Fibroblast of gingiva (primary cell): Measurements from ENCODE around the gene OLFML2B.
A peak's percentile ranks its signal among the peaks of the same experiment; 100 is the strongest.
"Not testable (repeated sequence)": the region's sequence is repeated elsewhere in the genome, so short reads cannot be mapped to it uniquely, and the experiment has no call there.

Source experiments
- DNase-seq: peaks from one replicate; pipeline ENCODE4 v3.0.0-alpha.2; 2011; ENCODE audit warnings: low read depth

Gene OLFML2B

DNA sequence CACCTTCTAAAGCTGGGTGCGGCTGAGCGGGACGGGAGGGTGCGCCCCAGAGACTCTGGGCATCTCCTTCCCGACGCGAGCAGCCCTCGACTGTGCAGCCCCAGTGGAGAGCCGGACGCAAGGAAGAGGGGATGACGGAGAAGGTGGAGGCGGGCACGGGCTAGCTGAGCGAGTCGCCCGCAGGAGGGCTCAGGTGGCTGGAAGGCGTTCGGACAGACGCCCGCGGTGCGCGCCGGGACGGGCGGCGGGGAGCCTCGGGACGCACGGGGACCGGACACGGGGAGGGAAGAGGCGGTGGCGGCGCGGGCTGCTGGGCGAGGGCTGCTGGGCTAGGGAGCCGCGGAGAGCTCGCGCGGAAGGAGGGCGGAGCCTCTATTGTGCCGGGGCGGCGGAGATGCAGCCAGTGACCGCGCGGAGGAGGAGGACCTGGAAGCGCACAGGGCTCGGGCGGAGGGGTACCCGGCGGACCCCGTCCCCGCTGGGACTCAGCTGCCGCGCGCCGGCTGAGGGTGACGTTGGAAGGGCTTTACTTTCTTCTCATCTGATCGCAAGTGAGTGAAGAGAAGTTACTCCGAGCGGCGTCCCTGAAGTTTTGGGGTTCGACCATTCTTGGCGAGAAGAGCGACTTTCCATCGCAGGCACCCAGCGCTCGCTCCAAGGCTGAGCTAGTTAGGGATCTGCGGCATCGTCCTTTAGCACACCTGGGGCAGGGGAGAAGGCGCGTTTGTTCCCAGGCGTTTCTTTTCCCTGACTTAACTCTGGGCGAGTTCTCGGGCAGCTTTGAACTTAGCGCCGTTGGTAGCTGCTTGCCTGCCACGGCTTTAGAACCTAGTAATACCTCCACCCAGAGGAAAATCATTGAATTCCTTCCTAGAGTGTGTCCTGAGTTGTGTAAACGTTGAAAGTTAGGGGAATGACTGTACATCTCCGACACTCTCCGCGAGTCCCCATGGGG lies at the start of gene OLFML2B:
OLFML2B (minus strand) TSS at position 323 of the 955 bp plus-strand sequence. CDS start 439 bp downstream, outside the sequence.
- DNase-seq: peak; percentile 75

DNA sequence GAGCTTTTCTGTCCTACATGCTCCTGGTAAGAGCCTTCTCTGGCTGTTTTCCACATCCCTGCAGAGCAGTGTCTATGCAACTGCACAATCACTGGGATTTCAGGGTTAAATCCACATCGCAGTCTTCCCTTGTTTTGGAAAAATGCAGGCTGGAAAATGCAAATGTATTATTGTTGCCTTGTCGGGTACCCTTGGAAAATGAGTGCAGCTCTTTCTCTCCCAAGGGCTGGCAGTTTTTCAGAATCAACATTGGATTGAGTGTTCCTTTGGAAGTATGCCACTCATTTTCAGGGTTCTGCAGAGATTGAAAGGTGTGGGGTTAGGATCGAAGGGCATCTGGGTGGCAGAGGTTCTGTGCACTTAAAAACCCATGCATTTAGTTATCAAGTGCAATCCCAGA lies 49.1 kb upstream of the OLFML2B start:
- DNase-seq: no peak

DNA sequence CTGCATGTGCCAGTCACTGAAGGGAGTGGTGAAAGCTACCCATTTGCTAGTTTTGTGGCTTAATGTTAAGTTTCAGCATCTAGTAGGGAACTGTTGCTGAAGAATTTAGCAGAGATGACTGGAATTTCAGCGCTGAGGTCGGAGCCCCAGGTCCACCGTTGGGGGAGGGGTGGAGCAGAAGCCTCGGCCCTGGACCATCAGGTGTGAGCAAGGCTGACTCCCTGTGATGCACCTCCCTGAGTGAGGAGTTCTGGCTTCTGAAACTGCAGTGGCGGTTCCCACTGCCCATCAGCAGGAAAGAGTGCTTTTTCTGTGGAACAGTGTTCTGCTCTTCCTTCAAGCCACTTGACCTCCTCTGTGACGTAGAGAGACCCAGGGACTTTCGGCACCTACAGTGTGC lies 47.2 kb upstream of the OLFML2B start:
- no peak for DNase-seq

DNA sequence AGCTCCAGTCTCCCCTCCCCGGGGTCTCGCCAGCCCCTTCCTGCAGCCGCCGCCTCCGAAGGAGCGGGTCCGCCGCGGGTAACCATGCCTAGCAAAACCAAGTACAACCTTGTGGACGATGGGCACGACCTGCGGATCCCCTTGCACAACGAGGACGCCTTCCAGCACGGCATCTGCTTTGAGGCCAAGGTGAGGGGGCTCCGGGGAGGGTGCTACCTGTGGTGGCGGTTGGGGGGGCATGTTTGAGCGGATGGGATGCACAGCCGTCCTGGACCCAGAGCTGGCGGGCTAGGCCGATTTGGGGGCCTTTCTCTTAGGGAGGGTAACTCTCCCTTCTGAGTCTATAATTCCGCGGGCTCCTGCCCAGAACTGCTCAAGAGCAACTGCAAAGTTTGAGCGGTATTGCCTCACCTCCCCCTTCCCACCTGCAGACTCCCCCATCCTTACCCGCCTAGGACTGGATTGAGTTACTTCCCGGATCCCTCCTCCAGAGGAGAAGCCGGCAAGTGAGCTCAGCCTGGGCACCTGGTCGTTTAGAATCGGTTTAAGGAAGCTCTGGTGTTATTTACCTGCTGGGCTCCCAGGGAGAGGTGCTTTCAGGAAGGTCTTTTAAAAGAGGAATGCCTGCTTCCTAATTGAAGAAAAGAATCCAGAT lies 46.6 kb upstream of the OLFML2B start:
- no peak for DNase-seq

DNA sequence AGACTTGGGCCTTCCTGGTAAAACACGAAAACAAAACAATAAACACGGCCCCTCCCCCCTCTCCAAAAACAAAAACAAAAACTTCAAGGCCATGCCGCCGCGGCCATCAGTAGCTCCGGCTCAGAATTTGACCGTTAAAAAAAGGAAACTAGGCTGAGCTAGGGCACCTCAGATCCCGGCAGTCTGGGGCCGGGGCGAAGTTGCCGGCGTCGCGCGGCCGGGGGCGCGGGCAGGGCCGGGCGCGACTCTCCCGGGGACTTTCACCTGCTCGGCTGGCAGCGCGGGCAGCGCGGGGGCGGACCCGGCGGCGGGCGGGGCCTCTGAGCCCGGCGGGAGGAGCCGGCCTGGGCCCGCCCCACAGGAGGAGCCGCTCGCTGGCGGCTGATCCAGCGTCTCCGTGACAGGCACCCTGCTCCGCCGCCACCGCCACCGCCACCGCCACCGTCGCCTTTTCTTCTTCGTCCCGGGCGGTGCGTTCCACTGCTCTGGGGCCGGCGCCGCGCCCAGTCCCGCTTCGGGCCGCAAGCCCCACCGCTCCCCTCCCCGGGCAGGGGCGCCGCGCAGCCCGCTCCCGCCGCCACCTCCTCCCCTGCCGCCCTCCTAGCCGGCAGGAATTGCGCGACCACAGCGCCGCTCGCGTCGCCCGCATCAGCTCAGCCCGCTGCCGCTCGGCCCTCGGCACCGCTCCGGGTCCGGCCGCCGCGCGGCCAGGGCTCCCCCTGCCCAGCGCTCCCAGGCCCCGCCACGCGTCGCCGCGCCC lies 45.8 kb upstream of the OLFML2B start, which contains the start of gene NOS1AP:
NOS1AP (plus strand) TSS at position 358 of the 760 bp plus-strand sequence. CDS start 487 bp downstream, outside the sequence.
- no peak for DNase-seq

DNA sequence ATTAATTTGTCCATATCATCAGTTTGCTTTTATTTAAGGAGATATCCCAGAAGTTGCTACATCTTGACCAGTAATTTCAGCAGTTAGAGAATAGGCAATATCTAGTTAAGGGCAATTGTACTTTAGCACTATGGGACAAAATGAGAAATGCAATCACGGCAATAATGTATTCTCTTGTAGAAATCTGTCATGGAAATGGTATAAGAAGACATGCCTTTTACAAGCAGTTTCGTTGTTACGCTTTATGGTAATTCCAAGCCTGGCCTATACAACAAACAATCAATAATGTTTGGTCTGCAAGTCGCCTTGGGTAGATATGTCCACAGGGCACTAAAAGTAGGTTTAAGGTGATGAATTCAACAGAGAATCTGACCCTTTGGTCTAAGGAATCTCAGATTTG lies 44.6 kb upstream of the OLFML2B start:
- no peak for DNase-seq

DNA sequence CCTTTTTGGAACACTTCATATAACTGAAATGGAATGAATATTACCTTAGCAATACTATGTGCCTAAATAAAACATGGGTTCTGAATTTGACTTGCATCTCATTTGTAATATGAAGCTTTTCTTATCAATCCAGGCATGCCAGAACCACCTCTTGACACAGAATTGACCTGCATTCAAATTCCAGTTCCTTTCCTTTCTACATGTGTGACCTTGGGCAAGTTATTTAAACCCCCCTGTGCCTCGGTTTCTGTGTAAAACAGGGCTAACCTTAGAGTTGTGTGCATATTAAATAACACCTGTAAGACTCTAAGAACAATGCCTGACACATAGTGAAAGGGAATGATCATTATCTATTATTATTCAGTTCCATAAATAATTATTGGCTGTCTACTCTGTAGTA lies 43.8 kb upstream of the OLFML2B start:
- no peak for DNase-seq

DNA sequence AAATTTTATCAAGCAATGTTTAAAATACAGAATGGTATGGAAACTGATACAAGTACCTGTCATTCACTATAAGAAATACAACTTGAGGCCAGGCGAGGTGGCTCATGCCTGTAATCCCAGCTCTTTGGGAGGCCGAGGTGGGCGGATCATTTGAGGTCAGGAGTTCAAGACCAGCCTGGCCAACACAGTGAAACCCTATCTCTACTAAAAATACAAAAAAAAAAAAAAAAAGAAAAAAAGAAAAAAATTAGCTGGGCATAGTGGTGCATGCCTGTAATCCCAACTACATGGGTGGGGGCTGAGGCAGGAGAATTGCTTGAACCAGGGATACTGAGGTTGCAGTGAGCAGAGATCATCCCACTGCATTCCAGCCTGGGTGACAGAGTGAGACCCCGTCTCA lies 43.2 kb upstream of the OLFML2B start:
- not testable (repeated sequence) for DNase-seq

DNA sequence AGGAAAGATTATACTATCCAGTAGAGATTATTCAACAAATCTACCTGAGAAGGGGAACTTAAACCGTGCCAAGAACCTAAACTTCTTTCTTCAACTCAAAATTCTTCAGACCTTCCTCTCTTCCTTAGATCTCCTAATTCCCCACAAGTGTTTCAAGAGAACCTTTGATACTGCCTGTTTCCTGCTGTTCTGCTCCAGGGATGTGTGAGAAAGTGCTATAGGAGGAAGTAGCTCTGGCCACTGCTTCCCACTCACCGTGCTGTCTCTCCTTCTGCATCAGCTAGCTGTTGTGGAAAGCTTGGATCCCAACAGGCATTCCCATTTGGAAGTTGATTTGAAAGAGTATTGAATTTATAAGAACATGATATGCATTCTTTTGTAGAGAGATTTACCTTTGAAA lies 41.3 kb upstream of the OLFML2B start:
- DNase-seq: no peak

DNA sequence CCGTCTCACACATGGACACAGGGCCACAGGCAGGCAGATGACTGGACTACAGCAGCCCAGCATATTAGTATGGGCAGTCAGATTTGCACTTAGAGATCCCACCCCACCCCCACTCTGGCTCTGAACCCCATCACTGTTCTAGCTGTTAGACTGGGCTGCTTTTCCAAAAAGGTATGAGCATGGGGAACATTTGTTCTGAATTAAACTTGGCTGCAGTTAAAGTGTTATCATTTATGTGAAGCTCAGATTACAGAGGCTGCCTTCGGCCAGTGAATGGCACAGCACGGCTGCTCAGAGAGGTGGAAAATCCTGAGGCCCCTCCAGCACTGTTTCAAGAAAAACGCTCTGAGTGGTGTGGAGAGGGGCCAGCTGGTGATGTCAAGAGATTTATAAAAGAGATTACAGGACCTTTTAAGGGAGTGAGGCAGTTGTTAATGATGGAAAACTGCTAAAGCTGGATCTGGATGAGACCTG lies 38.9 kb upstream of the OLFML2B start:
- DNase-seq: no peak

DNA sequence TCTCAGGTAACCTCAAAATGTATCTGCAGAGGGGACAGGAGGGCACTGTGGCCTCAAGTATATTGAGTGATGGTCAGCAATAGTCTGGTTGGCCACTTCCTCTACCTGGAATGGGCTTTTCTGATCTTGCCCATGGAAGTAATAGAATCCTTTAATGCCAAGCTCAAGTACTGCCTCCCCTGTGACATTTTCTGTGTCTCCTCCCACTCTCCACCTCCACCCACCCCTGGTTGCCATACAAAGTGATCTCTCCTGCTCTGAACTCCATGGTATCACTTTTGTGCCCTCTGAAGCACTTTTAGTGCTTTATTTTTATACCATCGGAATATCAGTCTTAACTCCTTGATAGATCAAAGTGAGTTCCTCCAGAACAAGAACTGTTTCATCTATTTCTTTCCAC lies 36.6 kb upstream of the OLFML2B start:
- no peak for DNase-seq

DNA sequence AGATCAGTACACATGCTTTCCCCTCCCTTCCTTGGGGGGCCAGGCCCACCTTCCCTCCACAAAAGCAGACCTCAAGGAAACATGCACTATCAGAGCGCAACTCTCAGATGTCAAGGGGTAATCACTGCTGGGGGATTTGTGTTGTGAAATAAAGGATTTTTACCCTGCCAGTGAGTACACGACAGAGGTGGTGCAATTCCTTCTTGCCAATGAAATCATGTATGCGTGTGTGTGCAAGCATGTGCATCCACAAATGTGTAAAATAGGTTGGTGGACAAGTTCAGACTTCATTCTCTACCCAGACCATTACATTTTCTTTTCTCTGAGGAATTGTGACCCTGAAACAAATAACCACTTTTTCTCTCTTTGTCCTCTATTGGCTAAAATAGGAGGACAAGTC lies 36.1 kb upstream of the OLFML2B start:
- DNase-seq: no peak

DNA sequence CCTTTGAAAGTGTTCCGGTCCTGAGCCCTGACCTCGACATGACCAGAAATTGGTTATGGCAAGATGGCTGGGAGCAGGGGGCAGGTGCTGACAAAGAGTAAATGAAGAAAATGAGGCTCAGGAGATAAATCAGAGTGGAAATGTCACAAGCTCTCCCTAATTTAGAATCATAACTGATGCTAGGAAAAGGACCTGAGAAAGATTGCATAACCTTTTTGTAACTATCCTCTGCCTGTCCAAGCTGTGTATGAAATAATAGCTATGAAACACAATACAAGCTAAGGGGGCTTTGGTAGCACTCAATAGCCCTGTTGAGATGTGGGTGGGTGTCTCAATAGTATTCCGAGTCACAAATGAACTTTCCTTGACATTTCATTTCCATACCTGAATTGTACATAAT lies 32.9 kb upstream of the OLFML2B start:
- no peak for DNase-seq

DNA sequence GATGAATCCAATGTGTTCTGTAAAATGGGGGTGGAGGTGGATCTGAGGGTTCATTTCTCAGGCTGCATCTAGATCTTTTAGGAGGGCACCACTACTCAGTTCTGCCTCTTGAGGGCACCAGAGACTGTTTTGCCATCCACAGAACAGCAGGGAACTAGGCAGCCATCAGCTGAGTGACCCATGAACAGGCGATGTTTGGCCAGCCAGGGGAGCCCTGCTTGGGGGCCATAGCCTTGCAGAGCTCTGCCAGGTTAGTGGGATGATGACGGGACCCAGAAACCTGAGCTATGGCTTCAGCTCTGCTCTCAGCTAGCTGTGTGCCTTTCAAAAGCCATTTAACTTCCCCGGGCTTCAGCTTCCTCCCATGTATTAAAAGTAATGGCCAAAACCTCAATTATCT lies 32.4 kb upstream of the OLFML2B start:
- DNase-seq: peak; percentile 50

DNA sequence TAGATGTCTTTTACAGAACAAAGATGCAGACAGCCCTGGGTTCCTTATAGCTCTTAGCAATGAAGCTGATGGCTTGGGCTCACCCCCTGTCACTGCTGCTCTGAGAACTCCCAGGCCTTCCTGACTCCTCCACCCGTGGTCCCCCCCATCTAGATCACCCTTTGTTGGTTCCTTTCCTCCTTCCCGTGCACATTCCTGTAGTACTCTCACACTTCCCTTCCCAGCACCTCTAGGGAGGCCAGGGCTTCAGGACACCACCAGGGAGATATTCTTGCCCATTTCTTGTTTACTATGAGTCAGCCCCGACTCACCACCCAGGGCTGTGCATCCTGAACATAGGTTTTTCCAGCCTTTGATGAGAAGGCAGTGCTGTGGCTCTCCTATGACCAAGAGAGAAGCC lies 31.4 kb upstream of the OLFML2B start:
- peak; percentile 36 for DNase-seq

DNA sequence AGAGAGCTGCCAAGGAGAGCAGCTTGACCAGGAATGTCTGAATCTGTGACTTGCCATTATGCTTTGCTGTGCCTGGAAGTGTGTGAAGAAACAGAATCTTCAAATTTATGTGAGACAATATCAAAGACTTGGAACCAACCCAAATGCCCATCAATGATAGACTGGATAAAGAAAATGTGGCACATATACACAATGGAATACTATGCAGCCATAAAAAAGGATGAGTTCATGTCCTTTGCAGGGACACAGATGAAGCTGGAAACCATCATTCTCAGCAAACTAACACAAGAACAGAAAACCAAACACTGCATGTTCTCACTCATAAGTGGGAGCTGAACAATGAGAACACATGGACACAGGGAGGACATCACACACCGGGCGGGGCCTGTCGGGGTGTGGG lies 30.3 kb upstream of the OLFML2B start:
- not testable (repeated sequence) for DNase-seq

DNA sequence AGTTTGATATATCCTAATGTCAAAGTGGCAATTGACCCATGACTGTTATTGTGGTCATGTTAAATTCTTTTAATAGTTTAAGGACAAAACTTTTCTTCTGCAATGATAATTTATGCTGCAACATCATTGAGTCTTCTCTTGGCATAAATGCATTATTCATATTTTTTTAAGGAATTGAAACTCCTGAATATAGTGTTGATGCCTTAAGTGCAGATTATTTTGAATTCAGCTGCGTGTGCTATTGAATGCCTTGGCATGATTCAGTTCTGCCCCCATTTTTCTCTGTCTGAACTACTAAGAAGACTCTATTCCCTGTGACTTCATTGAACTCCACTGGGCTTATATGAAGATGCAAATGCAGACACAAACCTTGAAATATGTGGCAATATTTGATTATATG lies 23.3 kb upstream of the OLFML2B start:
- no peak for DNase-seq

DNA sequence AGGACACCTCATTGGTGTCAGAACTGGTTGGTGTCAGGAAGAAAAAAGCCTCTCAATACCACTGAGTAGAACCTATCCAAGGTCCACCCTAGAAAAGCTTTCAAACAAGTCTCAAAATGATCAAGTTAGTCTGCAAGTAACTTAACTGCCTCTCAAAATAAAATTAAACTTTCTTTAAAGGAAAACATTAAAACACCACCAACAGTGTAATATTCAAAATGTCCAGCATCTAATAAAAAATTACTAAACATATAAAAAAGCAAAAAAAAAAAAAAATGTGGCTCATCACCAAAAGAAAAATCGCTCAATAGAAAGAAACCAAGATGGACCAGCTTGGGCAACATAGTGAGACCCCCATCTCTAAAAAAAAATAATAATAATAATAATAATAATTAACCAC lies 18.7 kb upstream of the OLFML2B start:
- DNase-seq: no peak

DNA sequence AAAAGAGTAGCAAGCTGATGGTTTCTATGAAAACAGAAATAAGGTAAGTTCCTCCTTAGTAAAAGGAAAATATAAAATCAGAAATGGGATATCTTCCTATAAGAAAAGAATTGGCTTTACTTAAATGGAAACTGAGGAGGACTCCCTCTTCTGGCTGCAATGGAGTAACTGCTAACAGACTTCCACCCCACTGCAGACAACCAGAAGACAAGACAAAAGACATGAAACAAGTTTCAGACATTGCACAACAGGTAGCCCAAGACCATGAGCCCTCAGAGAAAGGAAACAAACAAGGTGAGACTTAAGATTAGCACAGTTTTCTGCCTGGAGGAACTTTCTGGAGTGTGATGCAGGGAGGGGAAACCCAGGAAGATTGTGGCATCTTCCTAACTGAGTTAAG lies 17.0 kb upstream of the OLFML2B start:
- peak; percentile 35 for DNase-seq

DNA sequence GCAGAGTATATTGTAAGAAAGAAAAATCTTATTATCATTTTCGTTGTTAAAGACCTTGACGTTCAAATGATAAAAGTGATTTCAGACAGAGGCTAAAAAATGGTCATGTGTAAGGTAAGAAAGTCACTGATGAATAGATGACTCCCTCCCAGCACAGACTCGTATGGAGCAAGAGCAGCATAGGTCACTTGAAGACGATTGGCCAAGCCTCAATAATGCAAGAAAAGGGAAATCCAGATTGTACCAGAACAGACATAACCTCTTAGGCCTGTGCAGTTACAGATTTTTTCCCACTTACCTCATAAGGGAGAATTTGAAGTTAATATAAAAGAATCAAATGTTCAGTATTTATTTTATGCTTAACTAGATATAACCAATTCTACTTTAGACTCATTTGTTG lies 16.3 kb upstream of the OLFML2B start:
- DNase-seq: peak; percentile 2

DNA sequence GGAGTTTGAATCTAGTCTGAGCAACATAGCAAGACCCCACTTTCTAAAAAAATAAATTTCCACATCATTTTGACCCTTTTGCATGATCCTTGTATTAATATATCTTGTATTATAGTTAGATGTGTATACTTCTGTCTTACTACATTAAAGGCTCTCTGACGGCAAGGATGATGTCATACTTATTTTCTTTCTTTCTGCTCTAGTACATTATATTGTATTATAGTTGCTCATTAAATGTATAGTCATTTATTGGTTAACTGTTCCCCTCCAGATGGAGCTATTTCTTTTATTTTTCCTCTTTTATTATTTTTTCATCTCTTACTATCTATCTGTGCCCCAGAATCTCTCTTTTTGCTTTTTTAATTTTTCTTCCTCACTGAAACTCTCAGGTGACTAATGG lies 15.0 kb upstream of the OLFML2B start:
- no peak for DNase-seq

DNA sequence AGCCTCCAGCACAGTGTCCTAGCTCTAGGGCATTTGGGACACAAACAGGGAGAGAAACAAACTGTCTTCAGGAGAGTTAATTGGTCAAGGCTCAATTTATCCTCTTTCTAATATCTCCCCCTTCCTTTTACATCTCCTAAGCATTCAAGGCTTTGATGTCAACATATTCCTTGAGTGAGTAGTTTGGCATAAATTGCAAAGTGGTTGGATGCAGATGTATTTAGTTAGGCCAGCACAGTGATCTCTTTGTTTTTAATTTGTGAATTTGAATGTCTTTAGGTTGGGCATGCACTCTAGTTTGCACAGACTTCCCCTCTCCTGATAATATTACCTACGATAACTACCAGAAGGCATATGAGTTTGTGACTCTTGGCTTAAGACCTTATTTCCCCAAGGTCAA lies 12.5 kb upstream of the OLFML2B start:
- DNase-seq: peak; percentile 49
